ENCODE results near the gene RTP2.

Gene RTP2

GRCh38 chr3:187665010-187665409 lies 37.3 kb downstream of the RTP2 start:
- TF ChIP-seq, protein P1, sequence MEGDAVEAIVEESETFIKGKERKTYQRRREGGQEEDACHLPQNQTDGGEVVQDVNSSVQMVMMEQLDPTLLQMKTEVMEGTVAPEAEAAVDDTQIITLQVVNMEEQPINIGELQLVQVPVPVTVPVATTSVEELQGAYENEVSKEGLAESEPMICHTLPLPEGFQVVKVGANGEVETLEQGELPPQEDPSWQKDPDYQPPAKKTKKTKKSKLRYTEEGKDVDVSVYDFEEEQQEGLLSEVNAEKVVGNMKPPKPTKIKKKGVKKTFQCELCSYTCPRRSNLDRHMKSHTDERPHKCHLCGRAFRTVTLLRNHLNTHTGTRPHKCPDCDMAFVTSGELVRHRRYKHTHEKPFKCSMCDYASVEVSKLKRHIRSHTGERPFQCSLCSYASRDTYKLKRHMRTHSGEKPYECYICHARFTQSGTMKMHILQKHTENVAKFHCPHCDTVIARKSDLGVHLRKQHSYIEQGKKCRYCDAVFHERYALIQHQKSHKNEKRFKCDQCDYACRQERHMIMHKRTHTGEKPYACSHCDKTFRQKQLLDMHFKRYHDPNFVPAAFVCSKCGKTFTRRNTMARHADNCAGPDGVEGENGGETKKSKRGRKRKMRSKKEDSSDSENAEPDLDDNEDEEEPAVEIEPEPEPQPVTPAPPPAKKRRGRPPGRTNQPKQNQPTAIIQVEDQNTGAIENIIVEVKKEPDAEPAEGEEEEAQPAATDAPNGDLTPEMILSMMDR (IDR thresholded peaks at IDR 0.05; ENCODE audit: control insufficient read depth, insufficient read depth, low read depth, low read length, missing control alignments) = no peak
- DNase-seq (ENCODE audit: low read depth) = no peak
- no peak overlapping the region for H3K4me3 ChIP-seq (ENCODE audit: control insufficient read depth, low read depth, low read length)

DNA sequence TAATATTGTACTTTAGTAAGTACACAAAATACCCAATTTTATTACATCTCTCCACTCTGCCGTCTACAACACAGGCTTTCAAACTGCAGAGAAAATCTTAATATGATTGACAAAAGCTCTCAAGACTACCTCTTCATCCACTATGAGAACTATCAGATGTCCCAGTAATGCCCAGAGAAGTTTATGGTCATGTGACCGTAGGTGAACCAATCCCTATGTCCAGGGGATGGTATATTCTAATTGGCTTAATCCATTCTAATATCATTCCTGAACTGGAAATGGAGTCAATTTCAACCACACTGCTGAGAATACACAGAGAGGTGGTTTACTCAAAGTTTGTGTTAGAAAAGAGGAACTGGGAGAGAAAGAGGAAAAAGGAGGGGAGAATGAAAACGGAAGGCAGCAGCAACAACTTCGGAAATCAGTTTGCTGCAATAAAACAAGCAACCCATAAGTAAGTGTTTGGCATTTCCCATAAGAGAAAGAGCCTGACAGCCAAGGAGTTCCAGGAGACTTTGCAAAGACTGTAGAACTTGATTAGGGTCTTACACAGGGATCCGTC lies 39.4 kb downstream of the RTP2 start:
- TF ChIP-seq, protein P1 (IDR thresholded peaks at IDR 0.05; ENCODE audit: control insufficient read depth, insufficient read depth, low read depth, low read length, missing control alignments) = no peak
- no peak for DNase-seq (ENCODE audit: low read depth)

DNA sequence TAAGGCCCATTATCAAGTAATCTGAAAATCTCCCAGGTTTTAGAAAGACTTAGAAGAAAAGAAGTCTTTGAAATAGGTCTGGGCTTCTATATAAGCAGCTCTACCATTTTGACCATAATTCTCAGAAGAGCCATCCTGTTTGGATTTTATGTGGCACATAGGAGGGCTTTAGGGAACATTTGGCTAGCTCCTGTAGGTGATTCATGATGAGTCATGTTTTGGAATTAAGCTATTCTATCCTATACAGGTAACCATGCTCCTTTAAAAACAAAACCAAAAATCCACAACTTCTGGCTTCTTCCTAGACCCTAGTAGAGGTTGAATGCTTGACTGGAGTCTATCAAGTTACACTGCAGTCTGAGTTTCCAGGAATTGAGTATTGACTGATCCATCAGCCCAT lies 41.1 kb downstream of the RTP2 start:
- no peak overlapping the region for H3K4me3 ChIP-seq (ENCODE audit: control insufficient read depth, low read depth, low read length)
- DNase-seq (ENCODE audit: low read depth) = no peak

More for the DNA sequence above, 39.4 kb downstream of the RTP2 start:
- H3K4me3 ChIP-seq (ENCODE audit: control insufficient read depth, low read depth, low read length) = no peak overlapping the region

GRCh38 chr3:187651282-187651681 lies 51.1 kb downstream of the RTP2 start:
- DNase-seq (ENCODE audit: low read depth) = no peak
- no peak overlapping the region for H3K4me3 ChIP-seq (ENCODE audit: control insufficient read depth, low read depth, low read length)
- TF ChIP-seq, protein P1 (IDR thresholded peaks at IDR 0.05; ENCODE audit: control insufficient read depth, insufficient read depth, low read depth, low read length, missing control alignments) = no peak

More for the DNA sequence above, 41.1 kb downstream of the RTP2 start:
- TF ChIP-seq, protein P1 (IDR thresholded peaks at IDR 0.05; ENCODE audit: control insufficient read depth, insufficient read depth, low read depth, low read length, missing control alignments) = no peak
